SK-N-SH (cell line): Measurements from ENCODE around the gene KIF19.

ENCODE experiments used
- CTCF ChIP-seq: fragments of 200-600 bp; sonication (generic); IDR thresholded peaks from 2 replicates; pipeline ENCODE4 v1.6.1; 2017; ENCODE audit warnings: antibody characterized with exemption, mild to moderate bottlenecking, moderate library complexity
- ELF1 ChIP-seq: IDR thresholded peaks from 2 replicates; pipeline ENCODE4 v1.4.0; 2012
- EP300 ChIP-seq, 2 experiments: IDR thresholded peaks; 2 replicates each; pipeline versions ENCODE4 v1.4.0 to v1.6.1; 2012; ENCODE audit warnings: borderline replicate concordance in 1 of 2, low read depth in 1 of 2, low read length in 1 of 2
- MAX ChIP-seq: IDR thresholded peaks from 2 replicates; pipeline ENCODE4 v1.4.0; 2012; ENCODE audit warnings: low read depth
- MXI1 ChIP-seq: IDR thresholded peaks from 2 replicates; pipeline ENCODE4 v1.6.1; 2012; ENCODE audit warnings: mild to moderate bottlenecking, low read depth, low read length, improper control_type of control experiment
- POLR2AphosphoS5 ChIP-seq: IDR thresholded peaks from 2 replicates; pipeline ENCODE4 v1.6.1; 2012; ENCODE audit warnings: low read depth, low read length
- SIN3A ChIP-seq: IDR thresholded peaks from 2 replicates; pipeline ENCODE4 v1.6.1; 2012; ENCODE audit warnings: low read depth, mild to moderate bottlenecking, low read length, moderate library complexity, borderline replicate concordance
- TEAD4 ChIP-seq: IDR thresholded peaks from 2 replicates; pipeline ENCODE4 v1.4.0; 2012; ENCODE audit warnings: mild to moderate bottlenecking, borderline replicate concordance; ENCODE audit not compliant: insufficient read depth
- USF1 ChIP-seq: IDR thresholded peaks from 2 replicates; pipeline ENCODE4 v1.4.0; 2012; ENCODE audit warnings: low read depth, borderline replicate concordance
- USF2 ChIP-seq: fragments of 150-350 bp; IDR thresholded peaks from 2 replicates; pipeline ENCODE4 v1.6.1; 2017; ENCODE audit warnings: antibody characterized with exemption, low read length, low read depth, borderline replicate concordance

- TF ChIP-seq CTCF (no peak), EP300 (IDR thresholded peaks at IDR 0.05; ENCODE audit: borderline replicate concordance in 1 of 2, low read depth in 1 of 2, low read length in 1 of 2) (no peak), ELF1 (no peak), USF2 (no peak), MAX (no peak), SIN3A (no peak), MXI1 (no peak), TEAD4 (no peak), USF1 (no peak), POLR2AphosphoS5 (no peak)
These were observed 9.6 kb downstream of the KIF19 start for GRCh38 chr17:74335529-74336062.
